Heart left ventricle (tissue), 13 donors: ENCODE results near the gene PARD3.

Experiments used
- CTCF ChIP-seq, 12 donors: fragments of 200-600 bp; sonication (generic) in 4 of 12; IDR thresholded peaks; one replicate each; pipeline versions ENCODE4 v1.5.0 to v1.8.0; 2018 to 2022; ENCODE audit warnings: antibody characterized with exemption in 12 of 12, mild to moderate bottlenecking in 5 of 12
- POLR2A ChIP-seq, 2 donors: fragments of 450-650 bp; IDR thresholded peaks; one replicate each; pipeline ENCODE4 v1.6.1; 2017; ENCODE audit warnings: antibody characterized with exemption in 2 of 2, mild to moderate bottlenecking in 2 of 2, moderate library complexity in 2 of 2
- donor health status: ischemic (EF 13 %, LVEDD 7.1; RV severe dilation, severe dysfunction).
- donor health status: DM: no; HTN: yes; CAD: no.
- donor health status: DM: no; HTN: no; CAD: no.
- donor health status: ischemic (EF 25% LVEDD 6.9; RV normal size, moderate dysfunction).
- donor health status: ischemic (EF 25% LVEDD 5.7; RV mildly dilated, moderate dysfunction).
- donor health status: ischemic (EF 35%, LVEDD 5.7; RV mildly dilated, moderate dysfunction).
- donor health status: nonischemic (EF 11% LVEDD 7.7; RV severe dilation, severe dysfunction).
- donor health status: DM: yes; HTN: yes; CAD: no.
- donor health status: PGD.
- donor health status: ischemic (EF 29% LVEDD 5.4; RV normal size, mild dysfunction).
- donor health status: nonischemic (EF 23%, LVEDD 6.1; RV moderate dilation, normal function).

- TF ChIP-seq CTCF (IDR thresholded peaks at IDR 0.05) (no peak), POLR2A (IDR thresholded peaks at IDR 0.05) (no peak)
These were observed 225.8 kb downstream of the PARD3 start for GRCh38 chr10:34589275-34589674.
